Activated naive CD4-positive, alpha-beta T cell treated with anti-CD3 and anti-CD28 coated beads, Interleukin-2, amount 10 ng/mL, durations not matched to agents 7 days and 5 days (primary cell): ENCODE data around the gene ZPBP2.

Experiments
- CTCF ChIA-PET: fragments of 350-600 bp; sonication (Branson Sonifier 250); formaldehyde crosslinking; loops from one replicate; lab custom pipeline; 2021; ENCODE audit warnings: antibody characterized with exemption; lab: Charles Lee
- DNase-seq: peaks from one replicate; pipeline ENCODE4 v3.0.0-alpha.2; 2020
- H3K27ac Mint-ChIP-seq: one replicate; pipeline ENCODE4 v1.8.0; 2021; ENCODE audit warnings: mild to moderate bottlenecking, moderate library complexity, mixed read lengths
- H3K27me3 Mint-ChIP-seq: one replicate; pipeline ENCODE4 v1.8.0; 2021; ENCODE audit warnings: mild to moderate bottlenecking, mixed read lengths
- H3K36me3 Mint-ChIP-seq: one replicate; pipeline ENCODE4 v1.8.0; 2021; ENCODE audit warnings: mixed read lengths
- H3K4me1 Mint-ChIP-seq: one replicate; pipeline ENCODE4 v1.8.0; 2021; ENCODE audit warnings: mixed read lengths
- H3K4me3 Mint-ChIP-seq: one replicate; pipeline ENCODE4 v1.8.0; 2021; ENCODE audit warnings: mild to moderate bottlenecking, moderate library complexity, mixed read lengths
- H3K9me3 Mint-ChIP-seq: one replicate; pipeline ENCODE4 v1.8.0; 2021; ENCODE audit warnings: mixed read lengths

ZPBP2 gene, protein sequence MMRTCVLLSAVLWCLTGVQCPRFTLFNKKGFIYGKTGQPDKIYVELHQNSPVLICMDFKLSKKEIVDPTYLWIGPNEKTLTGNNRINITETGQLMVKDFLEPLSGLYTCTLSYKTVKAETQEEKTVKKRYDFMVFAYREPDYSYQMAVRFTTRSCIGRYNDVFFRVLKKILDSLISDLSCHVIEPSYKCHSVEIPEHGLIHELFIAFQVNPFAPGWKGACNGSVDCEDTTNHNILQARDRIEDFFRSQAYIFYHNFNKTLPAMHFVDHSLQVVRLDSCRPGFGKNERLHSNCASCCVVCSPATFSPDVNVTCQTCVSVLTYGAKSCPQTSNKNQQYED

GRCh38 chr17:39867880-39868553, at the start of gene ZPBP2:
Gene ZPBP2, plus strand, starts transcription at chr17:39868202. Its CDS starts 153 bp downstream, at chr17:39868355.
- H3K27me3 Mint-ChIP-seq: peaks cover 27% of the 10 kb centered on the region
- H3K4me1 Mint-ChIP-seq: peaks cover 60% of the 10 kb centered on the region
- H3K27ac Mint-ChIP-seq: peak within 1 kb of the TSS; percentile 79
- CTCF ChIA-PET: no interaction called here
- H3K9me3 Mint-ChIP-seq: peaks cover 1% of the 10 kb centered on the region
- DNase-seq: peak; percentile 61
- H3K4me3 Mint-ChIP-seq: peak within 1 kb of the TSS; percentile 46
- H3K36me3 Mint-ChIP-seq: peaks cover 3% of the 10 kb centered on the region

GRCh38 chr17:39818358-39819000, 49.5 kb upstream of the ZPBP2 start:
- Mint-ChIP-seq H3K27me3 (no peaks in the 10 kb centered on the region), H3K4me3 (no peak overlapping the region), H3K9me3 (peaks cover 21% of the 10 kb centered on the region), H3K36me3 (peaks cover 48% of the 10 kb centered on the region), H3K27ac (peak overlapping the region; percentile 89), H3K4me1 (peaks cover 63% of the 10 kb centered on the region)
- no peak for DNase-seq
- CTCF ChIA-PET: interaction anchor here (1.0 to 1.6 kb wide), 3 partner anchors 26 to 37 kb away, joined by 3 to 7 read pairs (median 3); no protein-coding TSS in a partner anchor

GRCh38 chr17:39820541-39820940, 47.5 kb upstream of the ZPBP2 start:
- CTCF ChIA-PET: interaction anchor here (0.6 to 1.2 kb wide), 2 partner anchors 14 to 200 kb away, joined by 3 to 4 read pairs; no protein-coding TSS in a partner anchor
- Mint-ChIP-seq H3K4me3 (no peak overlapping the region), H3K4me1 (peaks cover 45% of the 10 kb centered on the region), H3K27me3 (no peaks in the 10 kb centered on the region), H3K36me3 (peaks cover 66% of the 10 kb centered on the region), H3K27ac (peak overlapping the region; percentile 89), H3K9me3 (peaks cover 38% of the 10 kb centered on the region)
- no peak for DNase-seq

GRCh38 chr17:39820987-39821386, 47.0 kb upstream of the ZPBP2 start:
- peaks cover 45% of the 10 kb centered on the region for H3K4me1 Mint-ChIP-seq
- no peak overlapping the region for H3K27ac Mint-ChIP-seq
- H3K4me3 Mint-ChIP-seq: no peak overlapping the region
- DNase-seq: no peak
- CTCF ChIA-PET: interaction anchor here (0.6 to 1.2 kb wide), 2 partner anchors 14 to 200 kb away, joined by 3 to 4 read pairs; no protein-coding TSS in a partner anchor
- H3K9me3 Mint-ChIP-seq: peaks cover 42% of the 10 kb centered on the region
- no peaks in the 10 kb centered on the region for H3K27me3 Mint-ChIP-seq
- H3K36me3 Mint-ChIP-seq: peaks cover 71% of the 10 kb centered on the region

DNA sequence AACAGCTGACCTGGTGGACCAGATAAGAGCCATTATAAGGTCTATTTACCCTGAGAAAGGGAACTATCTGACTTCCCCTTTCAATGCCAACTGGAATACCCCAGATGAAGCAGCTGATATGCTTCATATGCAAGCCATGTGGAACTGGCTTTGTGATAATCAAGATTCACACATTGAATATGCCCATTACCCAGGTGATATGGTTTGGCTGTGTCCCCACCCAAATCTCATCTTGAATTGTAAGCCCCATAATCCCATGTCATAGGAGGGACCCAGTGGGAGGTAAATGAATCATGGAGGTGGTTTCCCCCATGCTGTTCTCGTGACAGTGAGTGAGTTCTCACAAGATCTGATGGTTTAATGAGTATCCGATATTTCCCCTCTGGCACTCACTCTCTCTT, 46.0 kb upstream of the ZPBP2 start:
- peaks cover 50% of the 10 kb centered on the region for H3K4me1 Mint-ChIP-seq
- H3K36me3 Mint-ChIP-seq: peaks cover 80% of the 10 kb centered on the region
- no peak overlapping the region for H3K27ac Mint-ChIP-seq
- no peak for DNase-seq
- H3K27me3 Mint-ChIP-seq: no peaks in the 10 kb centered on the region
- CTCF ChIA-PET: interaction anchor here (1.0 kb wide), 1 partner anchor 42 kb away, joined by 3 read pairs; the partner anchor contains the start of gene IKZF3
- H3K4me3 Mint-ChIP-seq: no peak overlapping the region
- H3K9me3 Mint-ChIP-seq: peaks cover 47% of the 10 kb centered on the region

- Mint-ChIP-seq H3K27ac (no peak overlapping the region), H3K27me3 (no peaks in the 10 kb centered on the region), H3K9me3 (peaks cover 47% of the 10 kb centered on the region), H3K36me3 (peaks cover 85% of the 10 kb centered on the region), H3K4me1 (peaks cover 38% of the 10 kb centered on the region), H3K4me3 (no peak overlapping the region)
- CTCF ChIA-PET: no interaction called here
- no peak for DNase-seq
These were observed 44.5 kb upstream of the ZPBP2 start for GRCh38 chr17:39823407-39824054.

GRCh38 chr17:39826334-39826733, 41.7 kb upstream of the ZPBP2 start:
- Mint-ChIP-seq H3K36me3 (peaks cover 74% of the 10 kb centered on the region), H3K27me3 (no peaks in the 10 kb centered on the region), H3K27ac (peak overlapping the region; percentile 56), H3K9me3 (peaks cover 44% of the 10 kb centered on the region), H3K4me3 (no peak overlapping the region), H3K4me1 (peaks cover 12% of the 10 kb centered on the region)
- CTCF ChIA-PET: interaction anchor here (1.0 kb wide), 1 partner anchor 9 kb away, joined by 3 read pairs; no protein-coding TSS in a partner anchor
- no peak for DNase-seq

GRCh38 chr17:39828443-39828842, 39.6 kb upstream of the ZPBP2 start:
- Mint-ChIP-seq H3K27ac (no peak overlapping the region), H3K4me3 (no peak overlapping the region), H3K27me3 (no peaks in the 10 kb centered on the region), H3K36me3 (peaks cover 56% of the 10 kb centered on the region), H3K4me1 (peaks cover 6% of the 10 kb centered on the region), H3K9me3 (peaks cover 26% of the 10 kb centered on the region)
- CTCF ChIA-PET: no interaction called here
- DNase-seq: no peak

DNA sequence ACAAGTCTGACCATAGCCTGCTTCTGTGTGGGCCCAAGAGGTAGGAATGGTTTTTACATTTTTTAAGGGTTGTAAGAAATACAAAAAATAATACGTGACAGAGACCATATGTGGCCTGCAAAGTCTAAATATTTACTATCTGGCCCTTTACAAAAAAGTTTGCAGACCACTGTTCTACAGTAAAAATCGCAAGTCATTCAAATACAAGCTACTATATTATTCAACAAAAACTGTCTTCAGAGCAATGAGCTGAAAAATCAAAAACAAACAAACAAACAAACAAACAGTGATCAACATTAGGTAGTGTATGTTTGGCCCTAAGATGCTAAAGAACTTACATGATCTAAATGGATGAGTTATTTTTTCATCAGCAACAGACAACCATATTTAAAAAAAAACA, 36.4 kb upstream of the ZPBP2 start:
- Mint-ChIP-seq H3K4me1 (peaks cover 2% of the 10 kb centered on the region), H3K27ac (peak overlapping the region; percentile 58), H3K9me3 (peaks cover 14% of the 10 kb centered on the region), H3K4me3 (no peak overlapping the region), H3K36me3 (peaks cover 38% of the 10 kb centered on the region), H3K27me3 (no peaks in the 10 kb centered on the region)
- no peak for DNase-seq
- CTCF ChIA-PET: interaction anchor here (0.8 kb wide), 1 partner anchor 71 kb away, joined by 4 read pairs; no protein-coding TSS in a partner anchor

GRCh38 chr17:39834017-39834416, 34.0 kb upstream of the ZPBP2 start:
- peaks cover 34% of the 10 kb centered on the region for H3K36me3 Mint-ChIP-seq
- H3K27ac Mint-ChIP-seq: no peak overlapping the region
- H3K9me3 Mint-ChIP-seq: peaks cover 24% of the 10 kb centered on the region
- no peak for DNase-seq
- no peaks in the 10 kb centered on the region for H3K27me3 Mint-ChIP-seq
- H3K4me3 Mint-ChIP-seq: no peak overlapping the region
- peaks cover 2% of the 10 kb centered on the region for H3K4me1 Mint-ChIP-seq
- CTCF ChIA-PET: interaction anchor here (1.4 kb wide), 2 partner anchors 11 to 13 kb away, joined by 3 read pairs; no protein-coding TSS in a partner anchor

GRCh38 chr17:39835038-39835786, 32.8 kb upstream of the ZPBP2 start:
- H3K27ac Mint-ChIP-seq: no peak overlapping the region
- peaks cover 40% of the 10 kb centered on the region for H3K36me3 Mint-ChIP-seq
- DNase-seq: no peak
- CTCF ChIA-PET: interaction anchor here (0.9 to 1.4 kb wide), 4 partner anchors 9 to 15 kb away, joined by 3 to 4 read pairs (median 3); no protein-coding TSS in a partner anchor
- no peak overlapping the region for H3K4me3 Mint-ChIP-seq
- H3K4me1 Mint-ChIP-seq: peaks cover 2% of the 10 kb centered on the region
- H3K9me3 Mint-ChIP-seq: peaks cover 32% of the 10 kb centered on the region
- H3K27me3 Mint-ChIP-seq: no peaks in the 10 kb centered on the region

DNA sequence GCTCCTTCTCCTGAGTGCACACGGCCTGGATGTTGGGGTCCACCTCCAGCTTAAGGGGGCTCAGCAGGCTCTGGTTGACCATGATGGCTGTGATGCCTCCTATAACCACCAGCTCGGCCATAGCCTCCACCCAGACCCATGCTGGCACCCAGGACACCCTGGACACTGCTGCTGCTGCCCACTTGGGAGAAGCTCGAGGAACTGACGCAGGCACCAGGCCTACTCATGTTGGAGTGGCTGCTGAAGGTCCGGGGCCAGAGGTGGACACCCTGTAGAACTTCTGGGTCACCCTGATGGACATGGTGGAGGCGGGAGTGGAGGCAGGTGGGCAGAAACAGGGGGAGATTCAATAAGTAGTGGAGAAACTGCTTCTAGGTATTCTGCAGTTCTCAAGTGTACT, 31.9 kb upstream of the ZPBP2 start:
- H3K27ac Mint-ChIP-seq: no peak overlapping the region
- DNase-seq: no peak
- CTCF ChIA-PET: interaction anchor here (0.9 kb wide), 1 partner anchor 12 kb away, joined by 4 read pairs; no protein-coding TSS in a partner anchor
- H3K4me1 Mint-ChIP-seq: peaks cover 2% of the 10 kb centered on the region
- H3K4me3 Mint-ChIP-seq: no peak overlapping the region
- no peaks in the 10 kb centered on the region for H3K27me3 Mint-ChIP-seq
- H3K36me3 Mint-ChIP-seq: peaks cover 48% of the 10 kb centered on the region
- H3K9me3 Mint-ChIP-seq: peaks cover 33% of the 10 kb centered on the region

DNA sequence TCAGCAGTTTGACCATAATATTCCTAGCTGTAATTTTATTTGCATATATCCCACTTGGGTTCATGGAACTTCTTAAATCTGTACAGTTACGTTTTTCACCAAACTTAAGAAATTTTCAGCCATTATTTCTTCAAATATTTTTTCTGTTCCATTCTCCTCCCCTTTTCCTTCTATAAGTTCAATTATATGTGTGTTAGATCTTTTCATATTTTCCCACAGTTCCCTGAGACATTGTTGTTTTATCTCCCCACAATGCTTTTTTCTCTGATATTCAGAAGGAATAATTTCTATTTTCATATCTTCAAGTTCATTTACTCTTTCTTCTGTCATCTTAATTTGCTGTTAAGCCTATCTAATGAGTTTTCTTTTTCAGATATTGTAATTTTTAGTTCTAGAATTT, 29.9 kb upstream of the ZPBP2 start:
- CTCF ChIA-PET: no interaction called here
- Mint-ChIP-seq H3K27ac (no peak overlapping the region), H3K9me3 (peaks cover 33% of the 10 kb centered on the region), H3K4me1 (peaks cover 9% of the 10 kb centered on the region), H3K36me3 (peaks cover 50% of the 10 kb centered on the region), H3K4me3 (no peak overlapping the region), H3K27me3 (no peaks in the 10 kb centered on the region)
- DNase-seq: no peak
